ENCODE results near the gene RAPGEF4. TPM values are rescaled to one million over a fixed set of nuclear protein-coding genes. Genes with fewer than 3 reads are reported as not detected.

The RAPGEF4 gene
- total RNA-seq, 2 experiments from 2014 or later = 0.85 to 1.3 TPM

- intact Hi-C loops (cut with micrococcal nuclease) = no loop called here
- H3K27ac Mint-ChIP-seq = no peak overlapping the region
- peaks cover 44% of the 10 kb centered on the region for H3K4me1 Mint-ChIP-seq (ENCODE audit: low read depth)
- no peaks in the 10 kb centered on the region for H3K9me3 Mint-ChIP-seq
- no peak overlapping the region for H3K4me3 Mint-ChIP-seq
- H3K36me3 Mint-ChIP-seq (ENCODE audit: low read depth) = no peaks in the 10 kb centered on the region
- ChIA-PET CTCF (interaction anchor here (1.4 kb wide), 1 partner anchor 53 kb away, joined by 6 read pairs; no protein-coding TSS in a partner anchor), POLR2A (interaction anchor here (1.3 kb wide), 1 partner anchor 10 kb away, joined by 4 read pairs; no protein-coding TSS in a partner anchor)
- peaks cover 8% of the 10 kb centered on the region for H3K27me3 Mint-ChIP-seq
- TF ChIP-seq CTCF (IDR thresholded peaks at IDR 0.05) = no peak
- DNase-seq (no peak), ATAC-seq (no peak)
Observed at GRCh38 chr2:172974762-172975161, 239.1 kb downstream of the RAPGEF4 start.

GRCh38 chr2:172976116-172976515 lies 240.5 kb downstream of the RAPGEF4 start:
- Mint-ChIP-seq H3K36me3 (ENCODE audit: low read depth) (no peaks in the 10 kb centered on the region), H3K4me3 (no peak overlapping the region), H3K27ac (no peak overlapping the region), H3K27me3 (peaks cover 12% of the 10 kb centered on the region), H3K4me1 (ENCODE audit: low read depth) (peaks cover 30% of the 10 kb centered on the region), H3K9me3 (no peaks in the 10 kb centered on the region)
- ATAC-seq (no peak), DNase-seq (no peak)
- POLR2A ChIA-PET = interaction anchor here (1.1 to 1.3 kb wide), 2 partner anchors 9 to 45 kb away, joined by 3 to 4 read pairs; no protein-coding TSS in a partner anchor
- CTCF ChIA-PET = interaction anchor here (0.8 to 1.6 kb wide), 2 partner anchors 45 to 427 kb away, joined by 4 to 5 read pairs; no protein-coding TSS in a partner anchor
- intact Hi-C loops (cut with micrococcal nuclease) = no loop called here
- no peak for TF ChIP-seq CTCF (IDR thresholded peaks at IDR 0.05)

- Mint-ChIP-seq H3K27me3 (peaks cover 12% of the 10 kb centered on the region), H3K9me3 (no peaks in the 10 kb centered on the region), H3K27ac (no peak overlapping the region), H3K4me1 (ENCODE audit: low read depth) (peaks cover 26% of the 10 kb centered on the region), H3K4me3 (no peak overlapping the region), H3K36me3 (ENCODE audit: low read depth) (no peaks in the 10 kb centered on the region)
- DNase-seq (no peak), ATAC-seq (no peak)
- CTCF ChIA-PET = interaction anchor here (0.8 to 1.8 kb wide), 5 partner anchors 45 to 426 kb away, joined by 3 to 5 read pairs (median 4); no protein-coding TSS in a partner anchor
- no peak for TF ChIP-seq CTCF (IDR thresholded peaks at IDR 0.05)
- intact Hi-C loops (cut with micrococcal nuclease) = no loop called here
- POLR2A ChIA-PET = interaction anchor here (1.1 kb wide), 1 partner anchor 45 kb away, joined by 3 read pairs; no protein-coding TSS in a partner anchor
Observed at GRCh38 chr2:172976816-172977215, 241.2 kb downstream of the RAPGEF4 start.

GRCh38 chr2:172977270-172978062 lies 241.8 kb downstream of the RAPGEF4 start:
- H3K36me3 Mint-ChIP-seq (ENCODE audit: low read depth) = no peaks in the 10 kb centered on the region
- intact Hi-C loops (cut with micrococcal nuclease) = no loop called here
- H3K4me1 Mint-ChIP-seq (ENCODE audit: low read depth) = peaks cover 21% of the 10 kb centered on the region
- ChIA-PET CTCF (interaction anchor here (1.2 to 1.8 kb wide), 3 partner anchors 46 to 233 kb away, joined by 3 to 4 read pairs (median 4); no protein-coding TSS in a partner anchor), POLR2A (no interaction called here)
- DNase-seq (peak; percentile 42), ATAC-seq (peak; percentile 77)
- H3K9me3 Mint-ChIP-seq = no peaks in the 10 kb centered on the region
- H3K27ac Mint-ChIP-seq = peak overlapping the region; percentile 28
- TF ChIP-seq CTCF (IDR thresholded peaks at IDR 0.05) = no peak
- H3K4me3 Mint-ChIP-seq = no peak overlapping the region
- H3K27me3 Mint-ChIP-seq = peaks cover 12% of the 10 kb centered on the region

GRCh38 chr2:172978063-172978383 lies 242.4 kb downstream of the RAPGEF4 start:
- Mint-ChIP-seq H3K4me1 (ENCODE audit: low read depth) (peaks cover 21% of the 10 kb centered on the region), H3K4me3 (no peak overlapping the region), H3K9me3 (no peaks in the 10 kb centered on the region), H3K27ac (peak overlapping the region; percentile 28), H3K27me3 (peaks cover 12% of the 10 kb centered on the region), H3K36me3 (ENCODE audit: low read depth) (no peaks in the 10 kb centered on the region)
- peak; percentile 62 for DNase-seq
- intact Hi-C loops (cut with micrococcal nuclease) = no loop called here
- CTCF ChIA-PET = interaction anchor here (1.2 to 1.8 kb wide), 3 partner anchors 46 to 233 kb away, joined by 3 to 4 read pairs (median 4); no protein-coding TSS in a partner anchor
- TF ChIP-seq CTCF (IDR thresholded peaks at IDR 0.05) = no peak
- POLR2A ChIA-PET = no interaction called here
- peak; percentile 70 for ATAC-seq

Data from activated CD8-positive, alpha-beta T cell treated with anti-CD3 and anti-CD28 coated beads for 36 hours (primary cell).